Activated CD4-positive, alpha-beta T cell treated with anti-CD3 and anti-CD28 coated beads for 24 hours (primary cell): ENCODE results near the gene SLC12A2.

Experiments used
- DNase-seq, 2 donors: peaks; one replicate each; pipeline ENCODE4 v3.0.0-alpha.2; 2020; ENCODE audit warnings: low read depth in 2 of 2

Gene SLC12A2

DNA sequence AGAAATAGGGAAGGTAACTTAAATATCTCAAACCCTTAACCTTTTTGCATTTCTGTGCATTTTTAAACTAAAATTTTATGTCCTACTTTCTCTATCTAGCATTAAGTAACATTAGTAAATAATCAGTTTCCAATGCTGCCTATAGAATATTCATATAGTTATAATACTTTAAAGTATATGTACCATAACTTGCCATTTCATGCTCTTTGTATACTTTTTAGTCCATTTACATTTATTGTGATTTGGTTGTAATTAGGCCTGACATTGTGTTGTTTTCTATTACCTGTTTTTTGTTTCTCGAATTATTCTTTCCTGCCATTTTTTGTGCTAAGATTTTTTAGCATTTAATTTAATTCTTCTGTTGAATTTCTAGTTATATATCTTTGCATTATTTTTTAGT lies 13.7 kb downstream of the SLC12A2 start:
- DNase-seq = no peak

- DNase-seq = no peak
These were observed 14.2 kb downstream of the SLC12A2 start for GRCh38 chr5:128097781-128098180.

GRCh38 chr5:128099944-128100343 lies 16.4 kb downstream of the SLC12A2 start:
- DNase-seq = no peak

DNA sequence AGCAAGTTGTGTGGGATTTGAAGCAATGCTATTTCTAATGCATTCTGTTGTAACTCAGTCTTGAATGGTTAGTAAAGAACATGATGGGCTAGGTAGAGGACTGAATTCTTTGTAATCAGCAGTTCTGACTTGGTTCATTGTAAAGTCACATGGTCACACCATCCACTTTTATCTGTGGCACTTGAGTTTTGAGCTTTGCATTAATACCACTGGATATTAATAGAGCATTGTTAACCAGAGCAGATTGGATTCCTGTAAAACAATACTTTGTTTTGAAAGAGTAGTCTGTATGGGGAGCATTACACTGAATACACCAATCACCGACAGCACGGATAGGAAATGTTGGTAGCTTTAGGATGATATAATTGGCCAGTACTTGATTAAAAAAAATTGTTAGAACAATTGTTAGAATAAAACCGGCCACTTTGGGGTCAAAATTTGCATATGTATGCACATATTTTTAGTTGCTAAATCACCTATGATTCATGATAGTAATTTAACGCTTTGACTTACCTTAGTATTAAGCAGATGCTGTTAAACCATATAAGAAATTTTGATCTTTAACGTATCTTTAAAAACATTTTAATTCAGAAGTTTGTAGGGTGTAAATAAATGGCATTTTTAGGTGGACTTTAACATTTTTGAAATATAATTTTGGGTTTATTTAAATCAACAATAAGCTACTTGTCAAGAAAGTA lies 17.4 kb downstream of the SLC12A2 start:
- no peak for DNase-seq

GRCh38 chr5:128101676-128102075 lies 18.1 kb downstream of the SLC12A2 start:
- DNase-seq = no peak

DNA sequence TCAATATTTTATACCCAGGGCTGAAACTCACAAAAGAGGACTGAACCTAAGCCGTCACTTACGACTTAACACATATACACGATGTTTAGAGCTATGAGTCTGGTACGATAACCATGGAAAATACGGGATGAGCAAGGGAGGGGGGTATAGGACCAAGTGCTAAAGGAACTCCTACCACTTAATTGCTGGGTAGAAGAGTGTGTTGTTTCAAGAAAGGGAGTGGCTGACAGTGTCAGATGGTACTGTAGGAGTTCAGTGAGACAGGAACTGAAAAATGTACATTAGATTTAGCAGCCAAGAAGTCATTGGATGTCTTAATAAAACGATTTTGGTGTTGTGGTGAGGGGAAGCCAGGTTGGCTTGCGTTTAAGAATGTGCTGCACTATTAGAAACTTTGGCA lies 21.6 kb downstream of the SLC12A2 start:
- DNase-seq = no peak

DNA sequence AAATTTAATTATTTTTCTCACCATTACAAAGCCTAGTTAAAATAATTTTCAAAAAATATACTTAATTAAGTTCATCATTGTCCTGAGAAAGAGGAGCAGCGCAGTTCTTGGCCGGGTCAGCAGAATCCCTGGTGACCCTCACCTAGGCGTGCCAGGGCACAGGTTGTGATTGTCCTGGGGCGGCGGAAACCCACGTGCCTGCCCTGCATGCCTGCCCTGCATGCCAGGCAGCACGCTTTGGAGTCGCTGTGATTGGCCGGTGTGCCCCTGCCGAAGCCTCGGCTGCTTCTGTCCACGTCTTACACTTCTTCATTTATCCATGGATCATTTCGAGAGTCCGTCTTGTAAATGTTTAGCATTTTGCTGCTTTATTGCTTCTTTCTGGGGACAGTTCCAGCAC lies 25.6 kb downstream of the SLC12A2 start:
- DNase-seq = no peak

GRCh38 chr5:128109766-128110165 lies 26.2 kb downstream of the SLC12A2 start:
- DNase-seq = no peak

DNA sequence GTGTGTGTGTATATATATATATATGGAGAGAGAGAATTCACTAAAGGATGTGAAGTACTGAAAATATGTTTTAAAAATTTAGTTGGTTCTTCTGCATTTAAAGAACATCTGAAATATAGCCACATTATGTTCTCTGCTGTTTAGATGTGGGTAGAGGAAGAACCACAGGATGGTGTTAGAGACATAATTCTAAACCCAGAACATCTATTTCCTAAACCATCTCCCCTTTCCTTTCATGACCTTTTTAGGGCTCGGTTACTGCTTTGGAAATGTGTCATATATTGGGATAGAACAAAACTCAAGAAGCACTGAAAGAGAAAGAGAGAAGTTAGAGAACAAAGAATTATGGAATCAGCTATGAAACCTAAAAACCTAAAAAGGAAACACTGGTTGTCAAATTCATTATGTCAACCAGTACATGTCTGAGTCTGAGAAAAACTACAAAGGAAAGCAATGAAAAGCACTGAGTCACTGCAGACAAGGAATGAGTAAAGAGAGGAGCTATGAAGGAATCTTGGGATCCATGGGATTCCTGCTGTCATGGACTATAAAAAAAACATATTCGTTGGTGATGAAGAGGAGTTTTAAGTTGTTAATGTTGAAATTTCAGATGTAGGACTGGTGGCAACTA lies 28.4 kb downstream of the SLC12A2 start:
- DNase-seq = no peak

DNA sequence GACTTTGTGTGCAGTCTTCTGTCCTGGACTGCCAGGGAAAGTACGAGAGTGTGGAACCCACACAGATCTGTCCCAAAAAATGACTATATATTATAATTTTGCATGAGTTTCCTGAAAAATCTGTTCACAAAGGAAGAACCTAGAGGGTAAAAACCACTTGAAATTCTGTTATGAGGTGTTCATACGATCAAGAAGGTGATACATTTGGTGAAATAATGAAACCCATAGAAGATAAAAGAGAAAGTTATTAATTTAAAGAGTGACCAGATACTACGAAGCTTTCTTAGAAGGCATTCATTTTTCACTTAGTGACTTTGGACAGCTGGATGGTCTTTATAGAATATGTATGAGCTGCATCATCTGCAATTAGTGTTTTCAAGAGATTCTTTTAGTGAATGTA lies 32.9 kb downstream of the SLC12A2 start:
- no peak for DNase-seq

GRCh38 chr5:128118214-128118613 lies 34.6 kb downstream of the SLC12A2 start:
- no peak for DNase-seq

GRCh38 chr5:128121651-128122050 lies 38.1 kb downstream of the SLC12A2 start:
- no peak for DNase-seq

GRCh38 chr5:128123936-128124335 lies 40.4 kb downstream of the SLC12A2 start:
- DNase-seq = no peak

- no peak for DNase-seq
These were observed 42.7 kb downstream of the SLC12A2 start for GRCh38 chr5:128126241-128126640.

DNA sequence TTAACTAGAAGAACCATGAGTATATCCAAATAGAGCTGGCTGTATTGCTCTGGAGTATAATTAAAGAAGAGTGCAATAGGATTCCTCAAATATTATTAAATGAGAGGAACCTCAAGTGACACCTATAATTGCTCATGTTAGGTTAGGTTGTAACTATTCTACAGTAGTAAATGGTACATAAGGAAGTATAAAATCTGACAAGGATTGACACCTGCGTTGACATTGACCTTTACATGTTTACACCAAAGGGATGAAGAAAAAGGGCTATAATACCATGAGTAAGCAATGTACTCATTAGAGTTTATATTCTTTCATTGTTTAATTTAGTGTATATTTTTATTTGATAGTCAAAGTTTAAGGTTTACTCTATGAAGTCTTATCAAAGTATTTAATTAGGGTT lies 48.9 kb downstream of the SLC12A2 start:
- DNase-seq = no peak

DNA sequence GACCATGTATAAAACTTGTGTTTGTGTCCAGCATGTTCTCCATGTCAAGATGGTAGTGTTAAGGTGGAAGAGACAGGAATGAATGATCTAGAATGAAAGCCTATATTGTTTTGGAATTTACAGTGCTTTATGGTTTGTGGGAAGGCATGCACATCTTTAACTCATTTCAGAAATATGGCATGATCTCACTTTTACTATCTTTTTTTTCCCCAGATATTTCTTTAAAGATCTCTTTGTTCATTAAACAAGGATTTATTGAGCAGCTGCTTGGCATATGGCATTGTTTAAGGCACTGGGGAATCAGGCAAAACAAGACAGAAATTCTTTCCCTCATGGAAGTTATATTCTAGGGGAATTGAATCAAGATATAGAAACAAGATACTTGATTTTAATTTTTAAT lies 51.7 kb downstream of the SLC12A2 start:
- DNase-seq = no peak

DNA sequence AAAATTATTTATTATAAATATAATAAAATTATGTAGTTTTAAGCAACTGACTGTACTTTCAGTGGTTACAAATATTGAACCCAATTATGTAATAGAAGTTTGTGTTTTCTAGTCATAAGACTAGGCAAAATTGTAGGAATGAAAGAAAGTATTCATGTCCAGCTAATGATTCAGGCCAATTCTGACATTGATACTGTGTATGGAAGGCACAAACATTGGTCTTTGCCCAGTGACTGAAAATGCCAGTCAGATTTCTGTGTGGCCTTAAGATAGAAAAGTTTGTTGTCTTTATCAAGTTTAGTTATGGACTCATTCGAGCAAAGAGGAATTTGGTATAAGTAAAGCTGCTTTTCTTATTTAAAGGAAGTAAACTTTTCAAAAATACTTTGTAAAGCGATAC lies 60.3 kb downstream of the SLC12A2 start:
- DNase-seq = no peak

DNA sequence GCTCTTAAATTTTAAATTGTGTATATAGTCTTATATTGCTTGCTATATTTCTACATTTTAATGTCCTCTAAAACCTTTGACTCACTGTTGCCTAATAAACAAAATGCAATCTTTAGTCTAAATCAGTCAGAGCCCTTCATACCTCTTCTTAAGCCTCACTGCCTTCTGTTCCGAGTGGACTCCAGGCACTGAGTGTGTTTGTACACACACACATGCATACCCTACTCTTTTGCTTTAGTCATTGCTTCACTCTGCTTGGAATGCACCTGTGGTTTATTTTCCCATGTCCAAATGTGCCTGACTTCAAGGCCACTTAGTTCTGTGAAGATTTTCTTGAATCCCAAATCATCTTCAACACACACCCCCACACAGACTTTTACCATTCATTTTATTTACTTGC lies 60.9 kb downstream of the SLC12A2 start:
- DNase-seq = no peak

DNA sequence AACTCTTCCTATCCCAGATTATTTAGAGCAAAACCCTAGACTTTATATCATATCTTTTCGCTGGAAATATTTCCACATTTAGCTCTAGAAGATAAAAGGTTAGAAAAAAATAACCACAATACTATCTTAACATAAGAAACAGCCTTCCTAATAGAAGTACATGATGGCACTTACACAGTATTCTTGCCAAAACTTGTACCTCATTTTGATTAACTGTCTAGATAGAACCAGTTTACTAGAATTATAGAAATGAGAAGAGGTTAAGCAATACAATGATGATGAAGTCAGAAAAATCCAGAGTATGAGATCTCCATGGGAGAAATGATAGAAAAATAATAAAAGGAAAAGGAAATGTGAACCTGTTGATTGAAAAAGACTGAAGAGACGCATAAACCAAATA lies 63.1 kb downstream of the SLC12A2 start:
- DNase-seq = no peak

- DNase-seq = no peak
These were observed 71.4 kb downstream of the SLC12A2 start for GRCh38 chr5:128154943-128155342.

DNA sequence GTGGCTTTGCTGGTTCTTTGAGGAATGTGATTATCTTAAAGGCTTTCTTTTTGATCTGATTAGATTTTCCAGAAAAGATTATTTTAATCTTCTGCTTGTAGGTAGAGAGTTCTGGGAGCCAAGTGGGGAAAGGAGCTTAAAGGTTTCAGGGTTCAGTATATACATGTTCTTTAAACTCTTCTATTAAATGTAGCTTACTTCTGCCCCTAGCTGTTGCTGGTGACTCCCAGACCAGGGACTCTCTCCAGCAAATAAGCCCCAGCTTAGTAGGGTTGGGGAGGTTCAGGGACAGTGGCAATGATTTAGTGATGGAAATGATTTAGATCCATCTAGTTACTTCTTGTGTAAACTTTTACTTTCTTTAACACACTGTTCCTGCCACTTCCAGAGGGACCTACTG lies 72.2 kb downstream of the SLC12A2 start:
- DNase-seq = no peak

DNA sequence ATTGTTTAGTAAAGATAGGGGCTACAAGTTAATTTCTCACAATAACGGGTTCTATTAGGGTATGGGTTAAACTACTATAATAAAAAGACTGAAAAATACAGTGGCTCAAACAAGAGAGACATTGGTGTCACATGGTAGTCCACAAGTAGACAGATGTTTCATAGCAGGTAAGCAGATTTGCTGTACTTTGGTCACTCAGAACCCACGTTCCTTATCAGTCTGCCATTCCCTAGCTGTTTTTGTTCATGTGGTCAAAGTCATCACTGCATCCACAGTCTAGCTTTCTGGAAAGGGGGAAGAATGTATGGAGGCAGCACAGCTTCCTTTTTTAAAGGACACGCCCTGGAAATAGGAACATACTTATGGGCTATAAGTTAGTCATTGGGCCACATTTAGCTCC lies 73.0 kb downstream of the SLC12A2 start:
- no peak for DNase-seq

GRCh38 chr5:128158342-128158741 lies 74.8 kb downstream of the SLC12A2 start:
- DNase-seq = no peak

- DNase-seq = no peak
These were observed 80.4 kb downstream of the SLC12A2 start for GRCh38 chr5:128163991-128164390.
